HG02870 (cell line): ENCODE measurements around the gene SUMO1.
"Not testable (repeated sequence)": the region's sequence is repeated elsewhere in the genome, so short reads cannot be mapped to it uniquely, and the experiment has no call there.

ENCODE experiments used
- ATAC-seq: cut with Tn5 transposase; IDR thresholded peaks from one replicate; pipeline ENCODE4 v1.9.1; 2021; ENCODE audit warnings: mild to moderate bottlenecking, moderate library complexity; ENCODE audit not compliant: unreplicated experiment

The SUMO1 gene

DNA sequence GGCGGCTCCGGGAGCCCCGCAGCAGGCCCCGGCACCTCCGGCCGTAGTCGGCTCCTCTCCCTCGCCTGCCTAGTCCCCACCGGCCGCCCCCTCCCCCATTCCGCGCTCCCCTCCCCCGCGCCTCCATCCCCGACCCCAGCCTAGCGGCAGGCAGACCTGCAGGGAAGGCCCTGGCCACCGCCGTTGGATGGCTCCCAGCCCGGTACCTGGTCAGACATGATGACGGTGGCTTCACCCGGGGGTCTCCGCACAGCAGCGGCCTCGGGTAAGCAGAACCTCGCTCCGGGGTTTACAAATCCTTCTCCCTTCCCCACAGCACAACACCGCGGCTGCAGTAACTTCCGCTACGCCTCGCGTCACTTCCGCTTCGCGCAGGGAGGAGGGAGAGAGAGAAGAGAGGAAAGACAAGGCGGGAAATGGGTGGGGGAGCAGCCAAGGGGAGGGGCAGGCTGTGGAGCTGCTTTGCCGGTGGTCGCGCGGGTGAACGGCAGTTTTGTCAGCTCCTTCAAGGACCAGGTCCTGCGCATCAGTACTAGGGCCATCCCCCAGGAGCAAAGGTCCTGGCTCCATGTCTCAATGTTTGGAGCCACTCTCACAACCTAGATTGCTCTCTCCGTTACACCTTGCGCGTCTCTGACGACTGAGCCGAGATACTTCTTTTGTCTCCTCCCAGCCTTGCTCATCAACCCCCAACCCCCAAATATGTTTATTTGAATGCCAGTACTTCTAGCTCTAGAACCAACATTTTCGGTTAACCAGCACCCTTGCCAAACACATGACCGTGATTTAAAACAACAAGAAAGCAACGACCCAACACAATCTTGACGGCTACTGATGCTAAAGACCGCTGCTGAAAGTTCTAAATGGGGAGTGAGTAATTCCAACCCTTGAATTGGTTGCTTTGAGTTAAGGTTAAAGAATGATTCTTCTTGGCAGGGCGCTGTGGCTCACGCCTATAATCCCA is at the start of gene SUMO1:
SUMO1 (minus strand) TSS at position 364 of the 964 bp plus-strand sequence; CDS start at position 218, 146 bp downstream.
- ATAC-seq: peak; percentile 96

DNA sequence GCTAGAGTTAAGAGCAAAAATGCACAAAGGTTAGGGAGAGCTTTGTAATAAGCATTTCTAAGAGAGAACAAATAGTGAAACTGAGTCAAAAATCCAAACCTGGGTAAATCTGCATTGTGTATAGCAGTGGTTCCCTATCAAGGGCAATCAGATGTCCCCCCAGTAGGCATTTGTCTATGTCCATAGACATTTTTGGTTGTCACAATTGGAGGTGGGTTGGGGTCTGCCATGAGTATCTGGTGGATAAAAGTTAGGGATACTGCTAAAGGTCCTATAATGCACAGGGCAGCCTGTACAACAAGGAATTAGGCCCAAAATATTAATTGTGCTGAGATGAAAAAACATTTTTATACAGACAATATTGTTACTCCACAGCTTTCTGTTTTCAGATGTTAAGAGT is 48.2 kb upstream of the SUMO1 start:
- no peak for ATAC-seq

DNA sequence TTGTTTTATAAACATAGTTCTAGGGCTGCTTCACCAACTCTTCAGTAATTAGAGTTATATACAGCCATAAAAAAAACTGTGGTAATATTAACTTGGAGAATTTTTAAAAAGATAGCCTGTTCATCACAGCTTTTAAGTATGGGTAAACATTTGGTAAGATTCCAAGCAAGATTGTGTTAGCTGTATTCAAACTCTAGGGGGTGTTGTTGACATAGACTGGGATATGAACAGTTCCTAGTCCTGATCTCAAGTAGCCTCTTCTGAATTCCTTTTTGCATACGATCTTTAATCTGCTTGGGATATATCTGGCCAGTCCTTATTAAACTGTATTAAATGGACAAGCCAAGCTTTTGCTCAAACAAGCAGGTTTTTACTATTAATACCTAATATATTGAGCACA is 40.5 kb upstream of the SUMO1 start:
- ATAC-seq: no peak

DNA sequence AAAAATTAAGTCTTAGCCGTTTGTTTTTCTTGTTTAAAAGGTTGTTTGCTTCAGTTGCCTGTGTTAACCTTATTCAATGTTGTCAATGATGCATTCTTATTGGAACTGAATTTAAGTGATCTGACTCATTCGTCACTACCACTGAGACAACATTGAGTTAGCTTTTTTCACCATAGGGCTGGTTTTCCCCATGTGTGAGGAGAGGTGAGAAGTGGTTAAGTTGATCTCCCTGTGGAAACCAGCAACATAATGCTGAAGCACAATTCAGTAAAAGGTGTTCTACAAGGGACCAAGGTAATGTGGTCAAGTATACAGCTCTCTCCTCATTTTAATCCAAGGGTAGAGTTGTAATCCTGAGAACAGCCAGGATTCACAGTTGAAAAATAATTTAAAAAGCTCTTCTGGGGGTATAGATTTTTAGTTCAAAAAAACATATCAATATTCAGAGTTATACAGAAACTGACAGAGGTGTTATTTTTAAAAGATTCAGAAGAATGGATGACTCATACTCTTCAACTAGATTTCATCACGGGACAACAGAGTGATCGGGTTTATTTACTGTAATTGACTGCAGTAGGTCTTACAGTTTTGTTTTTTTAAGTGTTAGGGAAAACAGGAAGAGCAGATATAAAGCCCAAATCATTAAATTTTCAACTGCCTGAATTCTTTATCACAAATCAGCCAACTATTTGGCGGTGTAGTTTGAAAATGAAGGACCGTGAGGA is 39.8 kb upstream of the SUMO1 start:
- ATAC-seq: no peak

DNA sequence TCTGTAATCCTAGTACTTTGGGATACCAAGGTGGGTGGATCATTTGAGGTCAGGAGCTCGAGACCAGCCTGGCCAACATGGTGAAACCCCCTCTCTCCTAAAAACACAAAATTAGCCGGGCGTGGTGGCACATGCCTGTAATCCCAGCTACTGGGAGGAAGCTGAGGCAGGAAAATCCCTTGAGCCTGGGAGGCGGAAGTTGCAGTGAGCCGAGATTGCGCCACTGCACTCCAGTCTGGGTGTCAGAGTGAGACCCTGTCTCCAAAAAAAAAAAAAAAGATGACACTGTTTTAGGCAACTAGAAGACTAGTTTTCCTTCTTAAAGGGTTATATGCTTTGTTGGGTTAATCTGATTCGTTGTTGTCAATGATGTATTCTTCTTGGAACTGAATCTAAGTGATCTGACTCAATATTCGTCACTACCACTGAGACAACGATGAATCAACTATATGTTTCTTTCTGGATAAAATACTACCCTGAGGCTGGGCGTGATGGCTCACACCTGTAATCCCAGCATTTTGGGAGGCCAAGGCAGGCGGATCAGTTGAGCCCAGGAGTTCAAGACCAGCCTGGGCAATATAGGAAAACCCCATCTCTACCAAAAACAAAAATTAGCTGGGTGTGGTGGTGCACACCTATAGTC is 37.8 kb upstream of the SUMO1 start:
- ATAC-seq: not testable (repeated sequence)

DNA sequence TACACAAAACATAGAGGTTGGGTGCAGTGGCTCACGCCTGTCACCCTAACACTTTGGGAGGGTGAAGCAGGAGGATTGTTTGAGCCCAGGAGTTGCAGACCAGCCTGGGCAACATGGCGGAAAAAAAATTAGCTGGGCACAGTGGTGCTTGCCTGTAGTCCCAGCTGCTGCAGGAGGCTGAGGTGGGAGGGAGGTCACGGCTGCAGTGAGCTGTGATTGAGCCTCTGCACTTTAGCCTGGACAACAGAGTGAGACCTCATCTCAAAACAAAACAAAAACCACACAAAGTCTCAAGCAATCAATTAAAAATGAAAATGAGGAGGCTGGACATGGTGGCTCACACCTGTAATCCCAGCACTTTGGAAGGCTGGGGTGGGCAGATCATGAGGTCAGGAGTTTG is 32.1 kb upstream of the SUMO1 start:
- no peak for ATAC-seq

DNA sequence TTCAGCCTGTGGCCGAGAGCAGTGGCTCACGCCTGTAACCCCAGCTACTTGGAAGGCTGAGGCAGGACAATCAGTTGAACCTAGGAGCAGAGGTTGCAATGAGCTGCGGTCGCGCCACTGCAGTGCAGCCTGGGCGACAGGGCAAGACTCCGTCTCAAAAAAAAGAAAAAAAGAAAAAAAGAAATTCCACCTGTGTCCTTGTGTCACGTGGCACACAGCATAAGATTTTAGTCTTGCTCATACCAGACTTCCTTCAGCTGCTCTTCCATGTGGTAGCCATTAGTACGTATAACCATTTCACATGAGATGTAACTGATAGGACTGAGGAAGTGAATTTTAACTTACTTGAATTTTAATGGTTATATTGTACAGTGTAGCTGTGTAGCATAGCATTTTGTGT is 31.2 kb upstream of the SUMO1 start:
- ATAC-seq: no peak

DNA sequence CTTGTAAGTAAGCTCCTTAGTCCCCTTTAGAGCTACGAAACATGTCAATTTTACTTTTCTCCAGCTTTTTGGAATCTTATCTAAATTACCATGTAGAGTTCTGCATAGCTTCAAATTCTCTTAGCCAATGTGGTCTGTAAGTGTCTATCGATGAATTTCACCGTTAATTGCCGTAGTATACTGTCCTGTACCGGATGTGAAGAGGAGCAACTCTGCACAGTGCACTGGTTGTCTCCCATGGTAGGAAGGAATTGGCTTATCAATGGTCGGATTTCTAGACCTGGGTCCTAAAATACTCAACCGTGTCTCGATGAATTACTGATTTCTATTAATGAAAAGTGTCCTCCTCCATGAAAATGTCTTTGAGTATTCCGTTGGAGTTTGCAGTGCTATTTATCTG is 29.1 kb upstream of the SUMO1 start:
- no peak for ATAC-seq

DNA sequence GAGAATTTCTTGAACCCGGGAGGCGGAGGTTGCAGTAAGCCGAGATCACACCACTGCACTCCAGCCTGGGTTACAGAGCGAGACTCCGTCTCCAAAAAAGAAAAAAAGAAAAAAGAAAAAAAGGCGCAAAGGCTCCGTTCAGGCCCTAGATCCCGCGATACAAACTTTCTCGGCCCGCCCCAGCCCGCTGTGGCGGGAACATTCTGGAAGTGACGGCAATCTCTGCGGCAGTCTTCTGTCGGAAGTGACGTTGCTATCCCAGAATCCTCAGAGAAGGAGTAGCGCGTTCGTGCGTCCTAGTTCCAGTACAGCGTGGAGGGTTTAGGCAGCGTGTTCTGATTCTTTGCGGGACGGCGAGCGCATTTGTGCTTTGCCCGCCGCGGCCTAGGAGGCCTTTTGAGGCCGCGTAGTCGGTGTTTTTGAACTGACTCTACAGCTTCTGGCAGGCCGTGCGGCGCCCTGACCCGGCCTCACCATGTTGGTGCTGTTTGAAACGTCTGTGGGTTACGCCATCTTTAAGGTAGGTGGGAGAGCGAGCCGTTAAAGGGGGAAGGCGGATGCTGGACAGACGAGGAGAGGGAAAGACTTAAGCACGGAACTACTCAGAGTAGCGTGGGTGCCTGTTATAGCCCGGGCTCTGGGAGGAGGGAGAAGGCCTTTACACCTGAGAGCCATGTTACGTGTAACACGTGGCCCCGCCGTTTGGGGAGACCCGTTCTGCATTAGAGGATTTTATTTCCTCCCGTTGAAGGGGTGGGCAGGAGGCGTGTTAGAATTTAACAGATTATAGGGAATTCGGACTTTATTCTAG is 27.3 kb upstream of the SUMO1 start, which contains the start of gene NOP58:
NOP58 (plus strand) TSS at position 297 of the 811 bp plus-strand sequence; CDS start at position 476, 179 bp downstream.
- peak; percentile 76 for ATAC-seq

DNA sequence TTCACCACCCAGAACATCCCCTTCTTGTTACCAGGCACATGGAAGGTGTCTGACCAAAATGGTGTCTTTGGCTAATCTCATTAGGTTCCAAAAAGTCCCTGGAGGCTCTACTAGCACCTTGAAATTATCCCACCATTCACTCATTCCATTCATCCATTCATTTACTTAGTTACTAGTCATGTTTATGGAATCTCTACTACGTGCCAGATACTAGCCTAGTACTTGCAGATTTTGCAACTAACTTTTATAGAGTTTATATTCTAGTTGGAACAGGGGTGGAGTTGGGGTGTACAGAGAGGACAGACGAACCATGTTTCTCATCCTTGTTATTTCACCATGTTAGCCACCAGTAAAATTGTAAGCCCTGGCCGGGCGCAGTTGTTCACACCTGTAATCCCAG is 23.1 kb upstream of the SUMO1 start:
- no peak for ATAC-seq

DNA sequence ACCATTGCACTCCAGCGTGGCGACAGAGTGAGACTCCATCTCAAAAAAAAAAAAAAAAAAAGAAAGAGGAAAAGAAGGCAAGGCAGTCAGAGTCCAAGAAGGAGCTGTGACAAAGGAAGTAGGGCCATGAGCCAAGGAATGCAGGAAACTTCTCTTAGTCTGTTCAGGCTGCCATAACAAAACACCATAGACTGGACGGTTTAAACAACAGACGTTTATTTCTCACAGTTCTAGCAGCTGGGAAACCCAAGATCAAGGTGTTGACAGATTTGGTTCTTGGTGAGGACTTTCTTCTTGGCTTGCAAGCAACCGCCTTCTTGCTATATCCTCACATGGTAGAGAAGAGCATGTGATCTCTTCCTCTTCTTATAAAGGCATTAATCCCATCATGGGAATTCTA is 13.1 kb upstream of the SUMO1 start:
- no peak for ATAC-seq

DNA sequence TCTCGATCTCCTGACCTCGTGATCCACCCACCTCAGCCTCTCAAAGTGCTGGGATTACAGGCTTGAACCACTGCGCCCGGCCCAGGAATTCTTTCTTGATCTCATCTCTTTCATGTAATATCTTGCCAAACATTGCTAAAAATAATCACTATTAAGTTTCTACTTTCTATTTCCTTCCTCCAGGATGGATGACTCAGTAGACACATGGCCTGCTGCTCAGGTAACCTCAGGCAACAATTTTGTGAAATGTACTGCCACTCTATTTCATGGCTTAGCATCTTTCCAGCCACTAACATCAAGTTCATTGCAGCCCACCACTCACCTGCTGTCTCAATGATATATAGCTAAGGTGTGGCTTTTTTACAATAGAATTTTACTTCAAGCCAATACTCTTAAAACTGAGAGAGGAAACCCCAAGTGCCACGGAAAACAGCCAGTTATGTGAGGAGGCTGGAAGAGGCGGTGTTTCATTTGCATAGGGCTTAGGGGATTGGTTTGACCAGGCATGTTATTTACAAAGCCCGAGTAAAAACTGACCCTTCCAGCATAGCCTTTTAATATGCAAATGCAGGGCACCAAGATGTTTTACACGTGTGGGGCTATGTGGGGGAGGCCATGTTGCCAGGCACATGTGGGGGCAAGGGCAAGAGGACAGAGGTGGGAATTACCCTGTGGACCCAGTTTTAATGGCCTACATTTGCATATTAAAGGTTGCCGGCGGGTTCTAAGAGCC is 11.3 kb upstream of the SUMO1 start:
- no peak for ATAC-seq

DNA sequence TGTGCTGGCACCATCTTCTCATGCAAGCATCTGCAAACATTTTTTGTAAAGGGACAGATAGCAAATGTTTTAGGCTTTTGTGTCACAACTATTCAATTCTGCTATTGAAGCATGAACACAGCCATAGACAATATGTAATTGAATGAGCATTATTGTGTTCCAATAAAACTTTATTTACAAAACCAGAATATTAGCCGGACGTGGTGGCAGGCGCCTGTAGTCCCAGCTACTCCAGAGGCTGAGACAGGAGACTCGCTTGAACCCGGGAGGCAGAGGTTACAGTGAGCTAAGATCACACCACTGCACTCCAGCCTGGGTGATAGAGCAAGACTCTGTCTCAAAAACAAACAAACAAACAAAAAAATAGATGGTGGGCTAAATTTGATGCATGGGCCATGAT is 9.3 kb upstream of the SUMO1 start:
- not testable (repeated sequence) for ATAC-seq

DNA sequence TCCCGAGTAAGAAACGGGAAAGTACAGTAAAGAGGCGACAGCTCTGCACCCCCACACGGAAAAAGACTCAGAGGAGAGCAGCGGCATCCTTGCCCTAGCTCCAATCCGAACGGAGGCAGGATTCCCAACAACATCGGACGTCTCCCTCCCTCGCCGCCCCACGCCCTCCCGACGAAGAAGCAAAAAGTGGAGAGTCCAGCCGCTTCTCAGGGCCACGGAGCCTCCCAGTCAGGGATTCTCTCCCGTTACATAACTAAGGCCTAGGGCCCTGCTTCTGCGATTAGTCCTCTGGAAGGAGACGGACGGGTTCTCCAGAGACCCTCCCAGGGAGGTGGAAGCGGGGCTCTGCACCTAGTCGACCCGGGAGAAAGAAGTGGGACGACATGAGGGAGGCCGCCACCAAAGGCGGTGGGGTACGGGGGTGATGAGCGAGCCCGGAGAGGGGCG is 587 bp downstream of the SUMO1 start:
- peak; percentile 24 for ATAC-seq

DNA sequence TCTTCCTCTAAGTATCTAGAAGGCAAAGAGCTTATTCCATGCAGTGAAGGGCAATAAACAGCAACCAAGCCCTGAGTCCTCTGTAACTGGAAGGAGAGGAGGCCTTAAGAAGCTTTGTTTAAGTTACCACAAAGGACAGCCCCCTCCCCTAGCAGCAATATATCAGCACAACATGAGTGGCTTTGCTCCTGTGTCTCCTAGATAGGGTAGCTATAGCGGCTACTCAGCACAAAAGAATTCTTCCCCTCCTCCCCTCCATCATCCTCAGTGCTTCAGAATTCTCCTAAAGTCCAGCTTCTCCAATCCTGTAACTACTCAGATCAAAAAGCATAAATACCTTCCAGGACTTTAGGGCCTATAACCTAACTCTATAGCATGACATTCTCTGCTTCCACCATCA is 16.5 kb downstream of the SUMO1 start:
- no peak for ATAC-seq

DNA sequence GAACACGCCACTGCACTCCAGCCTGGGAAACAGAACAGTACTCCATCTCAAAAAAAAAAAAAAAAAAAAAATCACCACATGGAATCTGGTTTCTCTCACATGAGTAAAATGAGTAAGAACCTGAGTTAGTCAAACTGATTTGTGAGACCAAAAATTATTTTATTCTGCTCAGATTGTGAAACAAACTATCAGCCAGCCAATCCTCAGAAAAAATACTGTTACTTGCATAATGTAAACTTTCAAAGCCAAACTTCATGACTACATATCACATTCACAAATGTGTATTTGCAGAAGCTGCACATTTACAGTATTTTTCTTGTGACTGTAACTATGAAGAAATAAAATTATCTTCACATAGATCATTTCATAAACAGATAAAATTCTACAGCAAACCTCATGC is 23.2 kb downstream of the SUMO1 start:
- ATAC-seq: no peak

DNA sequence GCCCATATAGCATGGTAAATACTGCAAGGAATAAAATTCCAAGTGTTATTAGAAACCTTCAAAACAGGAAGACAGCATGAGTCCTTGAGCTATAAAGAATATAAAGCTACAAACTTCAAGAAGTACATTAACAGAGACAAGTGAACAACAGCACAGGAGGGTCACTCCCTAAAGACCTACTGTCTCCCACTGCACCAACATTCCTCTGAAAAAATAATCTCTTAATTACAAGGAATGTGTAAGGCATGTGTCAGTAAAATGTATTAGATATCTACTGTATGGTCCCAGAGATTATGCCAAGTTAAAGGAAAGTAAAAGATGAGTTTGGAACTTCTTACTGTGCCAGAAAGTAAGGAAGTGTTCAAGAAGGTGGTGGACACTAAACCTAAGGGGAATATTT is 29.9 kb downstream of the SUMO1 start:
- ATAC-seq: no peak

DNA sequence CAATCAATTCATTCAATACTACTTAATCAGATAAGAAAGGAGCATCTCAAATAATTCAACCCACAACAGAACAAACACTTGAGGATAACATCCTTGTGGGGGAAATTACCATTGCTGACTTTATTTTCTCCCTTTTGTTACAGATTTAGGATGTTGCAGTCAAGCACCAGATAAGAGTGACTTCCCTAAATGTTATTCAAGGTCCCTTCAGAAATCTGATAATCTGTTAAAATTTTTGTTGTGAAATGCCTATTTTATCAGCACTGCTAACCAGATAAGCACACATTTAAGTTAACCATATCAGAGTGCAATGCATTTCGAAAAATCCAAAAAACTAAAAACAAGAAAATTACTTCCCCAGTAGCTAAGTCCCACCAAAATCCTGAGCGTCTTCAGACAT is 33.5 kb downstream of the SUMO1 start:
- no peak for ATAC-seq

DNA sequence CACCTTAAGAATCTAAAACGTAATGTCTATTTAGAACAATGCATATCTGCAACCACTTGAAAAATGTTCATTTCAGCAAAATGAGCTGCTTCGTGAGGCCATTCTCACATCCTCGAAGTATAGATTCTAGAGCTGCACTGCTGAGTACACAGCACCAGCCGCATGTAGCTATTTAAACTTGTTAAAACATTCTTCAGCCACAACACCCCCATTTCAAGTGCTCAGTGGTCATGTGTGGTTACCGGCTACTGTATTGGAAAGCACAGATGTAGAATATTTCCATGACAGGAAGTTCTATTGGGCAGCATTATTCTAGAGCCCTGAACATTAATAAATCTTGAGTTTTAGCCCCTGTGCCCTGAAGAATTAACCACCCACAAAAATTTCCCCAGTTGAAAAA is 35.0 kb downstream of the SUMO1 start:
- ATAC-seq: peak; percentile 75
